ENCODE measurements around the gene NEDD4. TPM values are rescaled to one million over a fixed set of nuclear protein-coding genes. Genes with fewer than 3 reads are reported as not detected.
"Not testable (repeated sequence)": the region's sequence is repeated elsewhere in the genome, so short reads cannot be mapped to it uniquely, and the experiment has no call there.

NEDD4 gene
- total and polyA plus RNA-seq, 2 of the 4 experiments (the other 2 are of a cell fraction): 27.4 to 80.7 TPM

DNA sequence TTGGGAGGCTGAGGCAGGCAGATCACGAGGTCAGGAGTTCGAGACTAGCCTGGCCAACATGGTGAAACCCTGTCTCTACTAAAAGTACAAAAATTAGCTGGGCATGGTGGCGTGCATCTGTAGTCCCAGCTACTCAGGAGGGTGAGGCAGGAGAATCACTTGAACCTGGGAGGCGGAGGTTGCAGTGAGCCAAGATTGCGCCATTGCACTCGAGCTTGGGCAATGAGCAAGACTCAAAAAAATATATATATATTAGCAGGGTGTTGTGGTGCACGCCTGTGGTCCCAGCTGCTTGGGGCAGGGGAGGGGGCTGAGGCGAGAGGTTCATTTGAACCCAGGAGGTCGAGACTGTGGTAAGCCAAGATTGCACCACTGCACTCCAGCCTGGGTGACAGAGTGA is 207.8 kb downstream of the NEDD4 start:
- H3K18ac ChIP-seq (ENCODE audit: low read depth, low read length); H3K79me1 ChIP-seq (ENCODE audit: low read depth in 1 of 2, low read length in 2 of 2); H2BK5ac ChIP-seq (ENCODE audit: low read depth, low read length, poor library complexity, severe bottlenecking); dilution Hi-C loops (cut with HindIII; ENCODE audit: low sequenced_read_pairs, unreplicated experiment); H2AFZ ChIP-seq (replicated peaks; ENCODE audit: low read length, poor library complexity); intact Hi-C loops (cut with micrococcal nuclease); H2BK20ac ChIP-seq (ENCODE audit: low read depth, low read length); ATAC-seq (ENCODE audit: low read depth); H3K4ac ChIP-seq (ENCODE audit: low read depth, low read length); H4K8ac ChIP-seq (ENCODE audit: low read depth in 2 of 2, low read length in 2 of 2); H3K27me3 ChIP-seq (ENCODE audit: control insufficient read depth, insufficient read depth, low read length); H3K4me2 ChIP-seq (ENCODE audit: low read depth, low read length); H2AK5ac ChIP-seq (ENCODE audit: low read depth, low read length); H3K56ac ChIP-seq (ENCODE audit: extremely low read depth, insufficient read depth, low read length); H2BK120ac ChIP-seq (ENCODE audit: low read depth, low read length); POLR2A ChIA-PET (ENCODE audit: unreplicated experiment); H2AK9ac ChIP-seq (replicated peaks; ENCODE audit: low read depth, low read length, poor library complexity); H3K9ac ChIP-seq (ENCODE audit: low read depth, low read length); H3K27ac ChIP-seq (ENCODE audit: insufficient read depth, low read length); H3K4me1 ChIP-seq (ENCODE audit: control insufficient read depth, insufficient read depth, low read length); H2BK15ac ChIP-seq (ENCODE audit: low read depth, low read length); H3K23ac ChIP-seq (ENCODE audit: low read depth, low read length); H3K14ac ChIP-seq (replicated peaks; ENCODE audit: low read depth, low read length); BruUV-seq (replicated peaks); H4K5ac ChIP-seq (ENCODE audit: low read depth, low read length); H3K9me1 ChIP-seq (ENCODE audit: insufficient read depth, low read length); H4K91ac ChIP-seq (ENCODE audit: insufficient read depth, low read depth, low read length); DNase-seq; H3K36me3 ChIP-seq (ENCODE audit: control insufficient read depth, insufficient read depth, low read length); H3K4me3 ChIP-seq (ENCODE audit: insufficient read depth, low read depth, low read length); H3K9me3 ChIP-seq (ENCODE audit: control insufficient read depth, insufficient read depth, low read length); H4K20me1 ChIP-seq (ENCODE audit: insufficient read depth, low read length): not testable (repeated sequence)
- CTCF ChIA-PET: interaction anchor here (2.2 kb wide), 1 partner anchor 11 kb away, joined by 6 read pairs; no protein-coding TSS in a partner anchor
- 50% methylated on average over 1 of the region's 9 CpGs; no CpG with 5 or more reads in 1 of the 2 experiments for WGBS, 2 experiments (ENCODE audit: extremely low coverage in 2 of 2, insufficient read length in 1 of 2)
- in situ Hi-C loops (cut with MboI; ENCODE audit: low sequenced_read_pairs): loop anchor here (25.0 kb wide), 1 partner anchor 123 kb away; no protein-coding TSS in a partner anchor

All from IMR-90 (cell line).